Colonic mucosa (tissue), 4 donors: ENCODE results near the gene GHRL. TPM values are rescaled to one million over a fixed set of nuclear protein-coding genes. Genes with fewer than 3 reads are reported as not detected.

Experiments
- DNase-seq: peaks from one replicate; pipeline ENCODE4 v3.0.0-alpha.2; 2020
- H3K27ac ChIP-seq: fragments of 200-600 bp; one replicate; pipeline ENCODE4 v1.8.0; 2021
- H3K27me3 ChIP-seq: fragments of 200-600 bp; one replicate; pipeline ENCODE4 v1.8.0; 2021
- H3K36me3 ChIP-seq: fragments of 200-600 bp; one replicate; pipeline ENCODE4 v1.8.0; 2021
- H3K4me1 ChIP-seq: fragments of 200-600 bp; one replicate; pipeline ENCODE4 v1.8.0; 2021; ENCODE audit warnings: mild to moderate bottlenecking
- H3K4me3 ChIP-seq: fragments of 200-600 bp; one replicate; pipeline ENCODE4 v1.8.0; 2021
- H3K9ac ChIP-seq, 2 donors: one replicate each; pipeline ENCODE4 v1.7.0; 2013; ENCODE audit warnings: control low read depth in 2 of 2, low read depth in 2 of 2, low read length in 2 of 2
- H3K9me3 ChIP-seq: fragments of 200-600 bp; one replicate; pipeline ENCODE4 v1.8.0; 2021
- intact Hi-C: fragments of 100-400 bp; cut with DNase I; formaldehyde crosslinking; loops from one replicate; pipeline ENCODE4 v1.14.1; 2022
- total RNA-seq, 2 donors: library from RNA; stranded (reverse); fragmentation: NEBNext Ultra II Directional in 1 of 2; extraction: Animal tissue kit (Norgen Biotek cat#: 25700) in 1 of 2; gene quantifications; one replicate each; pipeline ENCODE4 v1.2.1, GENCODE V29; 2021
- TF ChIP-seq, protein P1 (sequence below): fragments of 200-600 bp; IDR thresholded peaks from one replicate; pipeline ENCODE4 v1.8.0; 2022; ENCODE audit warnings: antibody characterized with exemption, mild to moderate bottlenecking
- donor health status: healthy.
- donor health status: DM: no; HTN: no; CAD: no.
- donor health status: DM: no; HTN: no; CAD: no.

The GHRL gene
- total RNA-seq, 2 donors from 2014 or later: 0.67 to 1.1 TPM

DNA sequence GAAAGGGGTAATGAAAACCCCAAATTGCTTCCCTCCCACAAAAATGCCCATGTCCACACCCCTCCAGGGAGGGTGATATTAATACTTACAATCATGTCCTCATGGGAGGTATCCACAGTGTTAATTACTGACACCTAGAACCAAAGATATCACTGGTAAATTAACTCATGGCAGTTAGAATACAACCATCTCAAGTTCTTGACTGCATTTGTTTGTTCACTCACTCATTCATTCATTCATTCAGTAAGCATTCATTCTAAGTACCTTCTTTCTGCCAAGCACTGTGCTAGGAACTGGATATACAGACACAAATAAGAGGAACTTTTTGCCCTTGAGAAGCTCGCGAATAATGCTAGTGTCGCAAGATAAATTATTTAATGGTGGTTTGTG, 25.2 kb upstream of the GHRL start:
- Histone ChIP-seq H3K27ac (no peak overlapping the region), H3K9me3 (no peaks in the 10 kb centered on the region), H3K36me3 (peaks cover 12% of the 10 kb centered on the region), H3K9ac (no peak overlapping the region), H3K4me1 (peaks cover 6% of the 10 kb centered on the region), H3K27me3 (no peaks in the 10 kb centered on the region), H3K4me3 (no peak overlapping the region)
- intact Hi-C loops: no loop called here
- TF ChIP-seq, protein P1, sequence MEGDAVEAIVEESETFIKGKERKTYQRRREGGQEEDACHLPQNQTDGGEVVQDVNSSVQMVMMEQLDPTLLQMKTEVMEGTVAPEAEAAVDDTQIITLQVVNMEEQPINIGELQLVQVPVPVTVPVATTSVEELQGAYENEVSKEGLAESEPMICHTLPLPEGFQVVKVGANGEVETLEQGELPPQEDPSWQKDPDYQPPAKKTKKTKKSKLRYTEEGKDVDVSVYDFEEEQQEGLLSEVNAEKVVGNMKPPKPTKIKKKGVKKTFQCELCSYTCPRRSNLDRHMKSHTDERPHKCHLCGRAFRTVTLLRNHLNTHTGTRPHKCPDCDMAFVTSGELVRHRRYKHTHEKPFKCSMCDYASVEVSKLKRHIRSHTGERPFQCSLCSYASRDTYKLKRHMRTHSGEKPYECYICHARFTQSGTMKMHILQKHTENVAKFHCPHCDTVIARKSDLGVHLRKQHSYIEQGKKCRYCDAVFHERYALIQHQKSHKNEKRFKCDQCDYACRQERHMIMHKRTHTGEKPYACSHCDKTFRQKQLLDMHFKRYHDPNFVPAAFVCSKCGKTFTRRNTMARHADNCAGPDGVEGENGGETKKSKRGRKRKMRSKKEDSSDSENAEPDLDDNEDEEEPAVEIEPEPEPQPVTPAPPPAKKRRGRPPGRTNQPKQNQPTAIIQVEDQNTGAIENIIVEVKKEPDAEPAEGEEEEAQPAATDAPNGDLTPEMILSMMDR: no peak
- no peak for DNase-seq

DNA sequence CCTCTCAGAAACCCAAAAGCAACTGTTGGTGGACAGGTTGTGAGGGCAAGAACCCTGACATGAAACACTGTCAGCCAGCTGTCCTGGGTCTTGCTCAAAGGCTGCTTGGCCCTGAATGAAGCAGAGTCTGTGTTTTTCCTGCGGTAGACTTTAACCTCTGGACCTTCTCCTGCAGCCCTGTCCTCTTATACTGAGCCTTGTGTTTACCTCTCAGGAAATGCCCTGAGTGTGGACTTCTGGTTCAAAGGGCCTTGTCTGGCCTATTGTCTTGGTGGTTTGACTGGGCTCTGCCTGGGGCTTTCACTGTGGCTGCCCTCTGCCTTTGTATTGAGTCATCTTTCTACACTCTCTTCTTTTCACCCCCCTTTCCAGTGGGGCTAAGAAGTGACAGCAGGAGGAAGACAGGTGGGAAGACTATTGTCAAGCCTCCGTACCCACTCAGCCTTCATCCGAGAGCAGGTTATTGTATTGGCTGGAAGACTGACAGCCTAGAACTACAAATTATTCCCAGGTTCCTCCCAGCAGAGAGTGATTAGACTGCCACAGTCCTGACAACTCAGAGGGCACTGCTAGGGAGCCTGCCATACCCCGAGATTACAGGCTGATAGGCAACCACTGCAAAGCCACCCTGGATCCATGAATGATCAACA, 24.7 kb upstream of the GHRL start:
- Histone ChIP-seq H3K9me3 (no peaks in the 10 kb centered on the region), H3K4me1 (peaks cover 6% of the 10 kb centered on the region), H3K4me3 (no peak overlapping the region), H3K27ac (no peak overlapping the region), H3K9ac (no peak overlapping the region), H3K27me3 (no peaks in the 10 kb centered on the region), H3K36me3 (peaks cover 13% of the 10 kb centered on the region)
- intact Hi-C loops: no loop called here
- TF ChIP-seq, protein P1: no peak
- no peak for DNase-seq

DNA sequence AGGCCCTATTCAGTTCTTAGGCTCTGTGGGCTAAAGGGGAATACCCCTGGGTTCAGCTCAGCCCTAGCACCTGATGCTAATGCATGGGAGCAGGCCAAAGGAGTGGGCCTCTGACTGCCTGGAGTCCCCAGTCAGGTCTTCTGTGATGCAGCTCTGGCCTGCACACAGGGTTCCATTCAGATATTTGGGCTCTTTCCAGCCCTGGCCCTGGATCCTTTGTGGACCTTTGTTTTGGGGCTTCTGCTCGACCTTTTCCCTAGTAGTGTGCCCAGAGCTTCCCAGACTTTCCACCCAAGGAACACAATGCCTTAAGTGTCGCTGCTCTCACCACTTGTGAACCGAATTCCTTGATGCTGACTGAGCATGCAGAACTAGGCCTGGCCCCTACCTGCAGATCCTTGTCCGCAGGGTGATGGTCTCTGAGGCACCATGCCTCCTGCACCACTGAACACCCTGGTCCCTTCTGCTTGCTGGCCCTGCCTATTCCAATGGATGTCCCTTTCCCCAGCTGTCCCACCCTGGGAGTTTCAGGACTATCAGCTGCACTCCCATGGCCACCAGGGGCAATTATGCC, 23.1 kb upstream of the GHRL start:
- Histone ChIP-seq H3K36me3 (peaks cover 28% of the 10 kb centered on the region), H3K9me3 (no peaks in the 10 kb centered on the region), H3K27ac (no peak overlapping the region), H3K4me3 (no peak overlapping the region), H3K9ac (no peak overlapping the region), H3K4me1 (peaks cover 6% of the 10 kb centered on the region), H3K27me3 (no peaks in the 10 kb centered on the region)
- DNase-seq: no peak
- intact Hi-C loops: no loop called here
- TF ChIP-seq, protein P1: no peak

DNA sequence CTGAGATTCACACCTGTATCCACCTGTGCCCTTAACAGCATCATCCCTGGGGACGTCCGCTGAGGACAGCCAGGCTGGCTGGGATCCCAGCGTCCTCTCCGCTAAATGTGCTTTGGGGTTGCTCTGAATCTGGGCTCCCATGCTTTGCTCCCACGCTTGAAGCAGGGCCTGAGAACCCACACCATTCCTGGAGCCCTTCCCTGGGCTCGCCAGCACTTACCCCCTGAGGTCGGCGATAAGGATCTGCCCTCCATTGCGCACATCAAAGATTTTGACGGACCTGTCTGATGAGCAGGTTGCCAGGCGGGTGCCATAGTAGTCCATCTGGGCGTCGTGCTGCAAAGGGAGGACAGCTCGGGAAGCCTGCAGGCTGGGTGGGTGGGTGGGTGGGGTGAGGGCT, 22.4 kb upstream of the GHRL start:
- Histone ChIP-seq H3K9ac (no peak overlapping the region), H3K4me3 (no peak overlapping the region), H3K27me3 (no peaks in the 10 kb centered on the region), H3K36me3 (peaks cover 29% of the 10 kb centered on the region), H3K9me3 (no peaks in the 10 kb centered on the region), H3K27ac (no peak overlapping the region), H3K4me1 (peaks cover 6% of the 10 kb centered on the region)
- intact Hi-C loops: no loop called here
- no peak for DNase-seq
- TF ChIP-seq, protein P1: no peak

DNA sequence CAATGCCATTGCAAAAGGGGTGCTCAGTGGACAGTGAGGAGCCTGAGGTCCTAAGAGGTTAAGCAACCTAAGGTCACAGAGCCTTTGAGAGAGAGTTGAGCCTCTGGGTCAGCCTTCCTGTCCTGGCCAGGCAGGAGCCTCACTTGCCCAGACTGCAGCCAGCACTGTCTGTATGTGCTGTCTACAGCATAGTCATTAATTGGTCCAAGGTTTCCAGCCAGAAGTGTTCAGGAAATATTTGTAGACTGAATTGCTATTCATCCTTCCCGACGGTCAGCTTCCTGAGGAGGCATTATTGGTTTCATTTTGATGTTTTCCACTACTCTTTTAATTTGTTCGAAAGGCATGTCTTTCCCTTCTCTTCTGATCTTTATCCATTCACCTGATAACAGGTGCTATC, 20.1 kb upstream of the GHRL start:
- H3K27me3 ChIP-seq: no peaks in the 10 kb centered on the region
- H3K4me1 ChIP-seq: no peaks in the 10 kb centered on the region
- no peak overlapping the region for H3K4me3 ChIP-seq
- TF ChIP-seq, protein P1: no peak
- H3K36me3 ChIP-seq: peaks cover 23% of the 10 kb centered on the region
- intact Hi-C loops: no loop called here
- H3K9me3 ChIP-seq: no peaks in the 10 kb centered on the region
- H3K27ac ChIP-seq: no peak overlapping the region
- no peak overlapping the region for H3K9ac ChIP-seq
- DNase-seq: no peak
